ENCODE data around the gene LDLRAD3. TPM values are rescaled to one million over a fixed set of nuclear protein-coding genes. Genes with fewer than 3 reads are reported as not detected.

The LDLRAD3 gene
- polyA plus RNA-seq, 1 of the 3 experiments (the other 2 are of a cell fraction): 10.6 TPM

GRCh38 chr11:36155124-36155561 lies 211.3 kb downstream of the LDLRAD3 start:
- POLR2A ChIA-PET: no interaction called here
- no peaks in the 10 kb centered on the region for H3K79me2 ChIP-seq (ENCODE audit: insufficient read depth)

DNA sequence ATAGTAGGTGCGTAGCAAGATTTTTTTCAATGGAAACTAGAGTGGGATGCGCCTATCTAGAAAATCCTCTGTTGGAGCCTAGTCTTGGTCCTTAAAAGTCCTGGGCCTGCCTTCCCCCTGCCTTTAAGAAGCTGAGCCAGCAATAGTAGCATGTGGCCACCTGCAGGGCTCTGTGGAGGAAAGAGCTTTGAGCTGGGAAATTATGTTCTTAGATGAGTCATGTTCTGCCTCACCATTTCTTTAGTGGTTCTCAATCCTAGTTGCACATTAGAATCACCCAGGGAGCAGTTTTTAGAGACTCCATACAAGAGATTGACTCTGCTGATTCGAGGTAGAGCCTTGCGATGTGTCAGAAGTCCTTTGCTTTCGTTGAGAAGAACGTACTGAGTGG lies 211.9 kb downstream of the LDLRAD3 start:
- no peaks in the 10 kb centered on the region for H3F3A ChIP-seq (replicated peaks; ENCODE audit: insufficient read depth)
- peaks cover 21 to 26% of the 10 kb centered on the region in 2 experiments; a peak in 3 of 4 replicates for H3K4me1 ChIP-seq (ENCODE audit: control insufficient read depth in 1 of 2, insufficient read depth in 2 of 2, low read depth in 1 of 2, low read length in 1 of 2)
- no peak for DNase-seq
- H3K27ac ChIP-seq (ENCODE audit: low read depth in 2 of 2, low read length in 1 of 2): peak overlapping the region in 1 of 2 experiments; percentile 46; a peak in 2 of 4 replicates
- no peak overlapping the region for H3K4me3 ChIP-seq (ENCODE audit: low read depth in 2 of 2, low read length in 1 of 2)
- H3K9me2 ChIP-seq: no peaks in the 10 kb centered on the region
- CTCF ChIA-PET: interaction anchor here (0.6 to 3.2 kb wide), 7 partner anchors 24 to 334 kb away, joined by 3 to 18 read pairs (median 4); no protein-coding TSS in a partner anchor
- no peak overlapping the region for H3K9ac ChIP-seq
- no peaks in the 10 kb centered on the region for H3K27me3 ChIP-seq (ENCODE audit: insufficient read depth)
- no peak overlapping the region for H2AFZ ChIP-seq (ENCODE audit: low read depth)
- no peaks in the 10 kb centered on the region for H3K79me2 ChIP-seq (ENCODE audit: insufficient read depth)
- peaks cover 0 to 2% of the 10 kb centered on the region in 2 experiments for H3K36me3 ChIP-seq (replicated peaks in 1 of 2; ENCODE audit: control insufficient read depth in 1 of 2, insufficient read depth in 2 of 2, low read length in 1 of 2)
- WGBS (ENCODE audit: low lambda C conversion rate): 90% methylated on average over 6 of the region's 6 CpGs
- POLR2A ChIA-PET: no interaction called here
- TF ChIP-seq MEF2A (IDR thresholded peaks at IDR 0.05; ENCODE audit: borderline replicate concordance, low read depth) (no peak), ELF1 (IDR thresholded peaks at IDR 0.05) (no peak), SIN3A (IDR thresholded peaks at IDR 0.05; ENCODE audit: borderline replicate concordance, low read depth, low read length) (no peak), MXI1 (IDR thresholded peaks at IDR 0.05; ENCODE audit: low read depth, low read length) (no peak), TAF1 (IDR thresholded peaks at IDR 0.05; ENCODE audit: borderline replicate concordance, low read depth, low read length) (no peak), RXRA (IDR thresholded peaks at IDR 0.05; ENCODE audit: borderline replicate concordance, low read depth) (no peak), RCOR1 (IDR thresholded peaks at IDR 0.05; ENCODE audit: low read length) (no peak), POLR2AphosphoS5 (IDR thresholded peaks at IDR 0.05; ENCODE audit: low read depth, low read length) (no peak), TEAD4 (IDR thresholded peaks at IDR 0.05; ENCODE audit: borderline replicate concordance, insufficient read depth) (no peak), MAX (IDR thresholded peaks at IDR 0.05; ENCODE audit: low read depth) (no peak), JUND (IDR thresholded peaks at IDR 0.05) (no peak), EP300 (IDR thresholded peaks at IDR 0.05; ENCODE audit: borderline replicate concordance in 1 of 2, low read depth in 1 of 2, low read length in 1 of 2) (no peak)
- TF ChIP-seq, protein P1, sequence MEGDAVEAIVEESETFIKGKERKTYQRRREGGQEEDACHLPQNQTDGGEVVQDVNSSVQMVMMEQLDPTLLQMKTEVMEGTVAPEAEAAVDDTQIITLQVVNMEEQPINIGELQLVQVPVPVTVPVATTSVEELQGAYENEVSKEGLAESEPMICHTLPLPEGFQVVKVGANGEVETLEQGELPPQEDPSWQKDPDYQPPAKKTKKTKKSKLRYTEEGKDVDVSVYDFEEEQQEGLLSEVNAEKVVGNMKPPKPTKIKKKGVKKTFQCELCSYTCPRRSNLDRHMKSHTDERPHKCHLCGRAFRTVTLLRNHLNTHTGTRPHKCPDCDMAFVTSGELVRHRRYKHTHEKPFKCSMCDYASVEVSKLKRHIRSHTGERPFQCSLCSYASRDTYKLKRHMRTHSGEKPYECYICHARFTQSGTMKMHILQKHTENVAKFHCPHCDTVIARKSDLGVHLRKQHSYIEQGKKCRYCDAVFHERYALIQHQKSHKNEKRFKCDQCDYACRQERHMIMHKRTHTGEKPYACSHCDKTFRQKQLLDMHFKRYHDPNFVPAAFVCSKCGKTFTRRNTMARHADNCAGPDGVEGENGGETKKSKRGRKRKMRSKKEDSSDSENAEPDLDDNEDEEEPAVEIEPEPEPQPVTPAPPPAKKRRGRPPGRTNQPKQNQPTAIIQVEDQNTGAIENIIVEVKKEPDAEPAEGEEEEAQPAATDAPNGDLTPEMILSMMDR (IDR thresholded peaks at IDR 0.05): no peak
- H4K20me1 ChIP-seq (ENCODE audit: insufficient read depth): no peaks in the 10 kb centered on the region
- no peaks in the 10 kb centered on the region for H3K9me3 ChIP-seq
- H3K4me2 ChIP-seq: no peak overlapping the region

More at GRCh38 chr11:36155124-36155561, 211.3 kb downstream of the LDLRAD3 start:
- Histone ChIP-seq H3F3A (replicated peaks; ENCODE audit: insufficient read depth) (peaks cover 2% of the 10 kb centered on the region), H3K36me3 (replicated peaks in 1 of 2; ENCODE audit: control insufficient read depth in 1 of 2, insufficient read depth in 2 of 2, low read length in 1 of 2) (peaks cover 0 to 2% of the 10 kb centered on the region in 2 experiments), H3K9me2 (no peaks in the 10 kb centered on the region), H3K9ac (no peak overlapping the region), H3K27ac (ENCODE audit: low read depth in 2 of 2, low read length in 1 of 2) (no peak overlapping the region; a peak in 1 of 4 replicates), H2AFZ (ENCODE audit: low read depth) (no peak overlapping the region), H3K4me3 (ENCODE audit: low read depth in 2 of 2, low read length in 1 of 2) (no peak overlapping the region), H3K27me3 (ENCODE audit: insufficient read depth) (no peaks in the 10 kb centered on the region), H3K9me3 (no peaks in the 10 kb centered on the region), H3K4me1 (ENCODE audit: control insufficient read depth in 1 of 2, insufficient read depth in 2 of 2, low read depth in 1 of 2, low read length in 1 of 2) (peaks cover 24% of the 10 kb centered on the region in 2 experiments; a peak in 3 of 4 replicates), H3K4me2 (no peak overlapping the region), H4K20me1 (ENCODE audit: insufficient read depth) (no peaks in the 10 kb centered on the region)
- DNase-seq: no peak
- CTCF ChIA-PET: interaction anchor here (1.6 to 3.2 kb wide), 4 partner anchors 104 to 333 kb away, joined by 3 to 18 read pairs (median 6); no protein-coding TSS in a partner anchor
- TF ChIP-seq MXI1 (IDR thresholded peaks at IDR 0.05; ENCODE audit: low read depth, low read length) (no peak), NRF1 (IDR thresholded peaks at IDR 0.05; ENCODE audit: low read depth, low read length) (no peak), NFIC (IDR thresholded peaks at IDR 0.05; ENCODE audit: borderline replicate concordance) (no peak), SIN3A (IDR thresholded peaks at IDR 0.05; ENCODE audit: borderline replicate concordance, low read depth, low read length) (no peak), GATA2 (CRISPR knock-in tag; IDR thresholded peaks at IDR 0.05) (no peak), SMC3 (IDR thresholded peaks at IDR 0.05; ENCODE audit: low read depth, low read length) (no peak), USF2 (IDR thresholded peaks at IDR 0.05; ENCODE audit: borderline replicate concordance, low read depth, low read length) (no peak), POLR2AphosphoS5 (IDR thresholded peaks at IDR 0.05; ENCODE audit: low read depth, low read length) (no peak), EZH2phosphoT487 (IDR thresholded peaks at IDR 0.05; ENCODE audit: borderline replicate concordance, low read depth) (no peak), YY1 (IDR thresholded peaks at IDR 0.05; ENCODE audit: low read depth) (no peak), GABPA (IDR thresholded peaks at IDR 0.05; ENCODE audit: low read depth) (no peak), TCF12 (IDR thresholded peaks at IDR 0.05) (no peak), FOXJ3 (CRISPR knock-in tag; IDR thresholded peaks at IDR 0.05) (no peak), TEAD4 (IDR thresholded peaks at IDR 0.05; ENCODE audit: borderline replicate concordance, insufficient read depth) (no peak)
- WGBS (ENCODE audit: low lambda C conversion rate): 94% methylated on average over 8 of the region's 8 CpGs

All from SK-N-SH (cell line).